Activated T-cell treated with anti-CD3 and anti-CD28 coated beads for 48 hours (primary cell): ENCODE results near the gene C17orf113.
"Not testable (repeated sequence)": the region's sequence is repeated elsewhere in the genome, so short reads cannot be mapped to it uniquely, and the experiment has no call there.

Experiments
- DNase-seq: peaks from one replicate; pipeline ENCODE4 v3.0.0-alpha.2; 2020; ENCODE audit warnings: low read depth

C17orf113 gene

GRCh38 chr17:42042598-42043319 lies 7.6 kb downstream of the C17orf113 start:
- no peak for DNase-seq

GRCh38 chr17:42041619-42042018 lies 8.8 kb downstream of the C17orf113 start:
- DNase-seq = no peak

- no peak for DNase-seq
Observed at GRCh38 chr17:42040818-42041217, 9.6 kb downstream of the C17orf113 start.

GRCh38 chr17:42039794-42040763 lies 10.3 kb downstream of the C17orf113 start:
- no peak for DNase-seq

GRCh38 chr17:42038221-42038973 lies 12.0 kb downstream of the C17orf113 start:
- no peak for DNase-seq

GRCh38 chr17:42034059-42034458 lies 16.3 kb downstream of the C17orf113 start:
- no peak for DNase-seq

GRCh38 chr17:42031584-42031983 lies 18.8 kb downstream of the C17orf113 start:
- DNase-seq = no peak

GRCh38 chr17:42028791-42029127 lies 21.6 kb downstream of the C17orf113 start:
- DNase-seq = no peak

- no peak for DNase-seq
Observed at GRCh38 chr17:42027961-42028790, 22.2 kb downstream of the C17orf113 start.

GRCh38 chr17:42027590-42027889 lies 22.9 kb downstream of the C17orf113 start:
- no peak for DNase-seq

- no peak for DNase-seq
Observed at GRCh38 chr17:42026857-42027589, 23.4 kb downstream of the C17orf113 start.

- no peak for DNase-seq
Observed at GRCh38 chr17:42025936-42026335, 24.5 kb downstream of the C17orf113 start.

- DNase-seq = no peak
Observed at GRCh38 chr17:42025191-42025579, 25.2 kb downstream of the C17orf113 start.

GRCh38 chr17:42023524-42024349 lies 26.7 kb downstream of the C17orf113 start:
- no peak for DNase-seq

- DNase-seq = not testable (repeated sequence)
Observed at GRCh38 chr17:42020845-42021244, 29.6 kb downstream of the C17orf113 start.

- peak; percentile 93 for DNase-seq
Observed at GRCh38 chr17:42019509-42020404, 30.6 kb downstream of the C17orf113 start, which contains the start of gene NKIRAS2. TSS of gene NKIRAS2 (plus strand) at chr17:42020090. CDS start at chr17:42021578, 1,488 bp downstream.

GRCh38 chr17:42018988-42019387 lies 31.4 kb downstream of the C17orf113 start:
- DNase-seq = no peak

GRCh38 chr17:42018339-42018738 lies 32.1 kb downstream of the C17orf113 start:
- no peak for DNase-seq

GRCh38 chr17:42017866-42018200 lies 32.6 kb downstream of the C17orf113 start:
- DNase-seq = no peak
